ENCODE data around the gene ANKRD16. TPM values are rescaled to one million over a fixed set of nuclear protein-coding genes. Genes with fewer than 3 reads are reported as not detected.

The ANKRD16 gene
- total RNA-seq, 1 donor from 2014 or later: 4.6 TPM

- ATAC-seq: peak; percentile 57
- H3K9me3 ChIP-seq: no peaks in the 10 kb centered on the region
- peak overlapping the region; percentile 94 for H3K27ac ChIP-seq
- peaks cover 46% of the 10 kb centered on the region for H3K4me1 ChIP-seq
- peak overlapping the region; percentile 97 for H3K4me3 ChIP-seq
- no peaks in the 10 kb centered on the region for H3K27me3 ChIP-seq
- intact Hi-C loops (cut with DNase I): no loop called here
- TF ChIP-seq, protein P1, sequence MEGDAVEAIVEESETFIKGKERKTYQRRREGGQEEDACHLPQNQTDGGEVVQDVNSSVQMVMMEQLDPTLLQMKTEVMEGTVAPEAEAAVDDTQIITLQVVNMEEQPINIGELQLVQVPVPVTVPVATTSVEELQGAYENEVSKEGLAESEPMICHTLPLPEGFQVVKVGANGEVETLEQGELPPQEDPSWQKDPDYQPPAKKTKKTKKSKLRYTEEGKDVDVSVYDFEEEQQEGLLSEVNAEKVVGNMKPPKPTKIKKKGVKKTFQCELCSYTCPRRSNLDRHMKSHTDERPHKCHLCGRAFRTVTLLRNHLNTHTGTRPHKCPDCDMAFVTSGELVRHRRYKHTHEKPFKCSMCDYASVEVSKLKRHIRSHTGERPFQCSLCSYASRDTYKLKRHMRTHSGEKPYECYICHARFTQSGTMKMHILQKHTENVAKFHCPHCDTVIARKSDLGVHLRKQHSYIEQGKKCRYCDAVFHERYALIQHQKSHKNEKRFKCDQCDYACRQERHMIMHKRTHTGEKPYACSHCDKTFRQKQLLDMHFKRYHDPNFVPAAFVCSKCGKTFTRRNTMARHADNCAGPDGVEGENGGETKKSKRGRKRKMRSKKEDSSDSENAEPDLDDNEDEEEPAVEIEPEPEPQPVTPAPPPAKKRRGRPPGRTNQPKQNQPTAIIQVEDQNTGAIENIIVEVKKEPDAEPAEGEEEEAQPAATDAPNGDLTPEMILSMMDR (IDR thresholded peaks at IDR 0.05): no peak
- no peak for DNase-seq
- H3K36me3 ChIP-seq: no peaks in the 10 kb centered on the region
Measured at GRCh38 chr10:5813091-5813340, 76.7 kb downstream of the ANKRD16 start.

- ATAC-seq (peak; percentile 65), DNase-seq (peak; percentile 83)
- TF ChIP-seq, protein P1 (IDR thresholded peaks at IDR 0.05): no peak
- H3K9me3 ChIP-seq: no peaks in the 10 kb centered on the region
- intact Hi-C loops (cut with DNase I): no loop called here
- peak overlapping the region; percentile 94 for H3K27ac ChIP-seq
- H3K4me3 ChIP-seq: peak overlapping the region; percentile 97
- H3K27me3 ChIP-seq: no peaks in the 10 kb centered on the region
- peaks cover 50% of the 10 kb centered on the region for H3K4me1 ChIP-seq
- no peaks in the 10 kb centered on the region for H3K36me3 ChIP-seq
Measured at GRCh38 chr10:5812283-5813090, 77.2 kb downstream of the ANKRD16 start.

Other genes starting within 250 kb of the ANKRD16 start
- 23.0 TPM for gene ASB13, start 223.3 kb downstream of the ANKRD16 start, total RNA-seq
- gene TASOR2, start 205.1 kb downstream of the ANKRD16 start, total RNA-seq: 63.7 TPM
- gene GDI2, start 76.5 kb downstream of the ANKRD16 start, total RNA-seq: 174 TPM
- gene FBH1, start 350 bp upstream of the ANKRD16 start, total RNA-seq: 73.3 TPM
- 36.7 TPM for gene IL15RA, start 87.7 kb upstream of the ANKRD16 start, total RNA-seq
- 4.3 TPM for gene IL2RA, start 172.5 kb upstream of the ANKRD16 start, total RNA-seq
- gene RBM17, start 199.1 kb upstream of the ANKRD16 start, total RNA-seq: 92.5 TPM

All from upper lobe of right lung (tissue), 1 donor.